GM12865 (cell line): ENCODE data around the gene CDC16.
"Not testable (repeated sequence)": the region's sequence is repeated elsewhere in the genome, so short reads cannot be mapped to it uniquely, and the experiment has no call there.

Experiments
- DNase-seq: peaks from one replicate; pipeline ENCODE4 v3.0.0; 2010; ENCODE audit warnings: low read depth
- H3K4me3 ChIP-seq: 2 replicates; pipeline ENCODE4 v1.5.1; 2011; ENCODE audit warnings: mild to moderate bottlenecking, low read depth, low read length, control low read depth
- TF ChIP-seq, protein P1 (sequence below): IDR thresholded peaks from 2 replicates; pipeline ENCODE4 v1.5.1; 2011; ENCODE audit warnings: low read length, control low read depth, low read depth, inconsistent platforms; ENCODE audit not compliant: insufficient read depth; ENCODE audit errors: missing control alignments

CDC16 gene

GRCh38 chr13:114249077-114249476, 14.4 kb downstream of the CDC16 start:
- H3K4me3 ChIP-seq: no peak overlapping the region

DNA sequence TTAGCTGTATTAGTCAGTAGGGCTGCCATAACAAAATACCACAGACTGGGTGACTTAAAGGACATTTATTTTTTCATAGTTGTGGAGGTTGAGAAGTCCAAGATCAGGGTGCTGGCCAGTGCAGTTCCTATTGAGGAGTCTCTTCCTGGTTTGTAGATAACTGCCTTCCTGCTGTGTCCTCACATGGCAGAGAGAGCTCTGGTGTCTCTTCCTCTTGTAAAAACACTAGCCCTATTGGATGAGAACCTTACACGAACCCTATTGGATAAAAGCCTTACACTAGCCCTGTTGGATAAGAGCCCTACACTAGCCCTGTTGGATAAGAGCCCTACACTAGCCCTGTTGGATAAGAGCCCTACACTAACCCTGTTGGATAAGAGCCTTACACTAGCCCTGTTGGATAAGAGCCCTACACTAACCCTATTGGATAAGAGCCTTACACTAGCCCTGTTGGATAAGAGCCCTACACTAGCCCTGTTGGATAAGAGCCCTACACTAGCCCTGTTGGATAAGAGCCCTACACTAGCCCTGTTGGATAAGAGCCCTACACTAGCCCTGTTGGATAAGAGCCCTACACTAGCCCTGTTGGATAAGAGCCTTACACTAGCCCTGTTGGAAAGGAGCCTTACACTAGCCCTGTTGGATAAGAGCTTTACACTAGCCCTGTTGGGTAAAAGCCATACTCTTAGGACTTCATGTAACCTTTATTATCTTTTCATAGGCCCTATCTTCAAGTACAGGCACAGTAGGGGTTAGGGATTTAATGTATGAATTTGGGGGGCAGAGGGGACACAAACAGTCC, 17.1 kb downstream of the CDC16 start:
- not testable (repeated sequence) for DNase-seq, H3K4me3 ChIP-seq

More at GRCh38 chr13:114249077-114249476, 14.4 kb downstream of the CDC16 start:
- TF ChIP-seq, protein P1, sequence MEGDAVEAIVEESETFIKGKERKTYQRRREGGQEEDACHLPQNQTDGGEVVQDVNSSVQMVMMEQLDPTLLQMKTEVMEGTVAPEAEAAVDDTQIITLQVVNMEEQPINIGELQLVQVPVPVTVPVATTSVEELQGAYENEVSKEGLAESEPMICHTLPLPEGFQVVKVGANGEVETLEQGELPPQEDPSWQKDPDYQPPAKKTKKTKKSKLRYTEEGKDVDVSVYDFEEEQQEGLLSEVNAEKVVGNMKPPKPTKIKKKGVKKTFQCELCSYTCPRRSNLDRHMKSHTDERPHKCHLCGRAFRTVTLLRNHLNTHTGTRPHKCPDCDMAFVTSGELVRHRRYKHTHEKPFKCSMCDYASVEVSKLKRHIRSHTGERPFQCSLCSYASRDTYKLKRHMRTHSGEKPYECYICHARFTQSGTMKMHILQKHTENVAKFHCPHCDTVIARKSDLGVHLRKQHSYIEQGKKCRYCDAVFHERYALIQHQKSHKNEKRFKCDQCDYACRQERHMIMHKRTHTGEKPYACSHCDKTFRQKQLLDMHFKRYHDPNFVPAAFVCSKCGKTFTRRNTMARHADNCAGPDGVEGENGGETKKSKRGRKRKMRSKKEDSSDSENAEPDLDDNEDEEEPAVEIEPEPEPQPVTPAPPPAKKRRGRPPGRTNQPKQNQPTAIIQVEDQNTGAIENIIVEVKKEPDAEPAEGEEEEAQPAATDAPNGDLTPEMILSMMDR: no peak
- no peak for DNase-seq

DNA sequence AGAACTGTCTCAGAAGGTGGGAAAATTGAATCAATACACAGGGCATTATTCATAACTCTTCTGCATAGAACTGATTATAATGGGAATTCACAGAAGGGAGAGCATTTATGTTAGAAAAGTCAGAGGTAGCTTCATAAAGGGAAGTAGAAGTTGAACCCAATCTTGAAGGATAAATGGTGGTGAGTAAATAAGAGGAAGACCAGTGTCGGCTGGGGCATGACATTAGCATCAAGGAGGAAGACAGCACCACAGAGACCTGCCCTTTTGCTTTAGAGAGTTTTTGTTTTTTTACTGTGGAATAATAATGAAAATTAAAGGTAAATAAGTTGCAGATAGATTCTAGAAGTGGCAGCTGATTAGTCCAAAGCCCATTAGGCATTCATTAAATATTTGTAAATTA, 21.9 kb downstream of the CDC16 start:
- DNase-seq: no peak
- TF ChIP-seq, protein P1: no peak
- no peak overlapping the region for H3K4me3 ChIP-seq

- H3K4me3 ChIP-seq: no peak overlapping the region
- TF ChIP-seq, protein P1: no peak
- no peak for DNase-seq
These were observed 22.3 kb downstream of the CDC16 start for GRCh38 chr13:114257014-114257413.

DNA sequence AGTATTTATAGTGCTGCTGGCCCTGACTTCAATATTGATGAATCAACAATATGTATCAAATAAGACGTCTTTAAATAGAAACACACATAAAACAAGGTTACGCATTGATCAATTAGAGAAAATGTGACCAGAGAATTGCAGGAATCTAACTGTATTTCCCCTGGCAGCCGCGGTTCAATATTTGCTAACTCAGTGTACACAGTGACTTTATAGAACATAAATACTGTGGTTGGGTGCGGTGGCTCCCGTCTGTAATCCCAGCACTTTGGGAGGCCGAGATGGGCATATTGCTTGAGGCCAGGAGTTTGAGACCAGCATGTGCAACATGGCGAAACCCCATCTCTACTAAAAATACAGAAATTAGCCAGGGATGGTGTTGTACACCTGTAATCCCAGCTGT, 23.9 kb downstream of the CDC16 start:
- no peak for DNase-seq
- TF ChIP-seq, protein P1: no peak
- H3K4me3 ChIP-seq: no peak overlapping the region

- TF ChIP-seq, protein P1: no peak
- DNase-seq: no peak
- H3K4me3 ChIP-seq: no peak overlapping the region
These were observed 24.7 kb downstream of the CDC16 start for GRCh38 chr13:114259374-114259773.

- TF ChIP-seq, protein P1: no peak
- H3K4me3 ChIP-seq: no peak overlapping the region
- DNase-seq: peak; percentile 59
These were observed 25.3 kb downstream of the CDC16 start for GRCh38 chr13:114259974-114260373.
